HG02973 (cell line): ENCODE results near the gene KCNQ1.

Experiments used
- ATAC-seq: cut with Tn5 transposase; IDR thresholded peaks from one replicate; pipeline ENCODE4 v1.9.1; 2021; ENCODE audit warnings: moderate library complexity; ENCODE audit not compliant: unreplicated experiment

Gene KCNQ1

DNA sequence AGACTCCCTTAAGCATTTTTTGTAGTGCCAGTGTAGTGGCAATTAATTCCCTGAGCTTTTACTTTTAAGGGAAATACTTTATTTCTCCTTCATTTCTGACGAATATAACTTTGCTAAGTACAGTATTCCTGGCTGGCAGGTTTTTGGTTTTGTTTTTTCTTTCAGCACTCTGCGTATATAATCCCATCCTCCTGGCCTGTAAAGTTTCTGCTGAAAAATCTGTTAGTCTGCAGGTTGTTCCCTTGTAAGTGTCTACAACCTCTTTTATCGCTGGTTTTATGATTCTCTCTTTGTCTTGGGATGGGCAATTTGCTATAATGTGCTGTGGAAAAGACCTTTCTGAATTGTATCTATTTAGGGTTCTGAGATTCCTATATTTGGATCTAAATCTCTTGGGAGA, 198.9 kb downstream of the KCNQ1 start:
- no peak for ATAC-seq

GRCh38 chr11:2644844-2645778, 200.3 kb downstream of the KCNQ1 start:
- no peak for ATAC-seq

DNA sequence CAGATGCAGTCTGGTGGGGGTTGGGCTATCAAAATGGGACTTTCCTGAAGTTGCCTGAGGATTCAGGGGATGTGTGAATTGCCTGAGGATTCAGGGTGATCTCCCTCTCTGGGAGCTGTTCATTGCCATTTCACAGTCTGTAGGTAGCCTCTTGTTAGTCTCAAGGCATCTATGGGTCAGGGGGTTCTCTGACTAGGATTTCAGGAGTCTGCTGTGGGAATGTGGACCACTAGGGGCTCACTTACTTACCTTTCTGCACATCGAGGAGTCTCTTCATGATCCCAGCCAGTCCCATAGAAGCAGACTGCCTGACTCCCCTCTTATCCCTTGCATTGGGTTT, 200.9 kb downstream of the KCNQ1 start:
- no peak for ATAC-seq

- no peak for ATAC-seq
Measured at GRCh38 chr11:2647167-2647566, 202.4 kb downstream of the KCNQ1 start.

DNA sequence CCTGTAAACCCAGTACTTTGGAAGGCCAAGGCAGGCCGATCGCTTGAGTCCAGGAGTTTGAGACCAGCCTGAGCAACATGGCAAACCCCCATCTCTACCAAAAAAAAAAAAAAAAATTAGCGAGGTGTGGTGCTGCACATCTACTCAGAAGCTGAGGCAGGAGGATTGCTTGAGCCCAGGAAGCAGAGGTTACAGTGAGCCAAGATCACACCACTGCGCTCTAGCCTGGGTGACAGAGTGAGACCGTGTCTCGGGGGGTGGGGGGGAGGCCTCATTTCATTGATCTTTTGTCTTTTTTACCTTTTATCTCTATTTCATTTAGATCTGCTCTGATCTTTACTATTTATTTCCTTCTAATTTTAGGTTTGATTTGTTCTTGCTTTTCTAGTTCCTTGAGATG, 203.1 kb downstream of the KCNQ1 start:
- ATAC-seq, result no peak

GRCh38 chr11:2649400-2649799, 204.6 kb downstream of the KCNQ1 start:
- ATAC-seq, result no peak

DNA sequence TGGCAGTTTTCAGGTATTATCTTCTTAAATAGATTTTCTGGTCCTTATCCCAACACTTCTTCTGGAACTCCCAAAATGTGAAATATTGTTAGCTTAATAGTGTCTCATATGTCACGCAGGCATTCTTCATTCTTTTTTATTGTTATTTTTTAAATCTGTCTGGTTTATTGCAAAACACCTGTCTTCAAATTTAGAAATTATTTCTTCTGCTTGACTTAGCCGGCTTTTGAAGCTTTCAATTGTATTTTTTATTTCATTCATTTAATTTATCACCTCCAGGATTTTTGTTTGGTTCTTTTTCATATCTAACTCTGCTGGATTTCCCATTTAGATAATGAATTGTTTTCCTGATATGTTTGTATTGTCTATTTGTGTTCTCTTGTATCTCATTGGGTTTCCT, 205.0 kb downstream of the KCNQ1 start:
- ATAC-seq, result no peak

DNA sequence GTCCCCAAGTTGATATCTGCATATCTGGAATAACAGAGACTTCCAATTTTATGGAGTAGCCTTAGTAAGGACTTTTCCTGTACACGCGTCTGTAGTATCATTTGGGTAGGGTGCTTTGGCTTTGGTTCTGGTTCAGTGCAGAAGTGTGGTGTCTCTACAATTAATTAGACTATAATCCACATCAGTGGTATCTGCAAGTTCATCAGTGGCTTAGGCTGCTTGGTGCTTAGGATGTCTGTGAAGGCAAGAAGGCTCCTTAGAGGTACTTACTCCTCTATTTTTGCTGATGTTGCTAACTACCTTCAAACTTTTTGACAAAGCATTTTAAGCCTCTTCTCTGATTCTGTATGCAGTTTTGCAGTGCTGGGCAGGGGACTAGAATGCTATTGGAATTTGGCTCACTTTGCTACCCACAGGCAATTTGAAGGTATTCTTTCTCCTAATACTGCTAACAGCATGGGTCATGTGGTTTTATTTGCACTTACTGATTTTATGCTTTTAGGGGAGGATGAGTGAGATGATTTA, 205.6 kb downstream of the KCNQ1 start:
- no peak for ATAC-seq

GRCh38 chr11:2651054-2651617, 206.3 kb downstream of the KCNQ1 start:
- no peak for ATAC-seq

GRCh38 chr11:2651826-2652271, 207.0 kb downstream of the KCNQ1 start:
- ATAC-seq, result no peak

GRCh38 chr11:2652333-2653197, 207.8 kb downstream of the KCNQ1 start:
- no peak for ATAC-seq

GRCh38 chr11:2653198-2653551, 208.4 kb downstream of the KCNQ1 start:
- no peak for ATAC-seq

- no peak for ATAC-seq
Measured at GRCh38 chr11:2653930-2654739, 209.3 kb downstream of the KCNQ1 start.

GRCh38 chr11:2655016-2655719, 210.4 kb downstream of the KCNQ1 start:
- no peak for ATAC-seq

DNA sequence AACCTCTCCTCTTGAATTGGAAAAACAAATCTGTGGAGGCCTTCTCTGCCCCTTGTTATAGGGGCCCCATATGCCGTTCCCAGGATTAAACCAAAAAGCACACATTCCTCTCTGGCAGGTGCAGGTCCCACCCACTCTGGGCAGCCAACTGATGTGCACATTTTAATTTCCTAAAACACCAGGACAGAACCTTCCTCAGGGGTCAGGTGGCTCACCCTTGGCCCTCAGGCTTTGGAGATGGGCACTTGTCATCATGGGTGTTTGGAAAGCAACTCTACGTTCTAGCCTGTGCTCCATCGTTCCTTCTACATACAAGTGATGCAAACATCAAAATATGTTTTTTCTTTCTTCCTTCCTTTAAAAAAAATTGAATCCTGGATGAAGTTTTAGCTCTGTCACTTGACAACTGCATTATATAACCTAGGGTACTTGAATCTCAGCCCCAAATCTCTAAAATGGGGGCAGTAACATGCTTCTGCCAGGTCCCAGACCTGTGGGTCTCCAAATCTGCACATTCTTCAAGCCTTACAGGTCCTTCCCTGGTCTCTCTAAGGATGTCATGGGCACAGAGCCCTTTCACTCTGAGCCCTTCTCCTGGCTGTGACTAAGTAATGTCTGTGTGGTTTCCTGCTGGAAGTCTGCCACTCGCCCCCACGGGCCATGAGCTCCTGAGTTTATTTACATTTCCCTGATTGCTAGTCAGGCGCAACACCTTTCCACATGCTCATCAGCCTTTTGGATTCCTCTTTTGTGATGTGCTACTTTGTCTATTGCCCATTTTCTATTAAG, 211.2 kb downstream of the KCNQ1 start:
- no peak for ATAC-seq

GRCh38 chr11:2656859-2657258, 212.1 kb downstream of the KCNQ1 start:
- no peak for ATAC-seq

- no peak for ATAC-seq
Measured at GRCh38 chr11:2657697-2658284, 213.0 kb downstream of the KCNQ1 start.

- ATAC-seq, result no peak
Measured at GRCh38 chr11:2660357-2660939, 215.6 kb downstream of the KCNQ1 start.
